RWPE1 (cell line): ENCODE measurements around the gene HDHD3.
A peak's percentile ranks its signal among the peaks of the same experiment; 100 is the strongest.

Source experiments
- CTCF ChIA-PET: fragments of 350-600 bp; sonication (Branson Sonifier 250); formaldehyde crosslinking; extraction: SDS; loops from one replicate; lab custom pipeline; 2021; lab: Yijun Ruan, JAX
- POLR2A ChIA-PET: fragments of 400-600 bp; formaldehyde crosslinking; extraction: SDS; loops from one replicate; lab custom pipeline; 2020; ENCODE audit warnings: antibody characterized with exemption; ENCODE audit not compliant: low non-redundant PET; lab: Yijun Ruan, JAX
- DNase-seq: peaks from one replicate; pipeline ENCODE4 v3.0.0; 2012; ENCODE audit warnings: low spot score
- H3K27ac ChIP-seq: fragments of 450-650 bp; 2 replicates; pipeline ENCODE4 v1.5.1; 2017
- CTCF ChIP-seq: fragments of 450-650 bp; conservative IDR thresholded peaks from 2 replicates; pipeline ENCODE4 v1.5.1; 2017; ENCODE audit warnings: low read depth, mild to moderate bottlenecking

HDHD3 gene

GRCh38 chr9:113345190-113345589 is 31.6 kb downstream of the HDHD3 start:
- TF ChIP-seq CTCF: no peak
- ChIA-PET POLR2A (no interaction called here), CTCF (interaction anchor here (0.7 to 1.1 kb wide), 2 partner anchors 30 to 101 kb away, joined by 3 read pairs; no protein-coding TSS in a partner anchor)
- H3K27ac ChIP-seq: no peak overlapping the region
- no peak for DNase-seq

GRCh38 chr9:113343732-113344231 is 33.0 kb downstream of the HDHD3 start:
- no peak for DNase-seq
- CTCF ChIA-PET: no interaction called here
- H3K27ac ChIP-seq: no peak overlapping the region
- POLR2A ChIA-PET: interaction anchor here (0.6 kb wide), 1 partner anchor 88 kb away, joined by 3 read pairs; no protein-coding TSS in a partner anchor
- no peak for TF ChIP-seq CTCF

- DNase-seq: peak; percentile 93
- ChIA-PET CTCF (interaction anchor here (0.5 to 0.8 kb wide), 5 partner anchors 36 to 314 kb away, joined by 3 to 4 read pairs (median 3); partner anchors contain the start of gene ALAD), POLR2A (no interaction called here)
- H3K27ac ChIP-seq: no peak overlapping the region
- TF ChIP-seq CTCF: no peak
Measured at GRCh38 chr9:113341712-113342410, 34.9 kb downstream of the HDHD3 start.

- CTCF ChIA-PET: interaction anchor here (0.6 to 1.4 kb wide), 4 partner anchors 10 to 61 kb away, joined by 3 to 4 read pairs (median 3); partner anchors contain the start of genes ALAD and BSPRY
- DNase-seq: peak; percentile 97
- POLR2A ChIA-PET: interaction anchor here (0.6 to 1.7 kb wide), 6 partner anchors 13 to 1034 kb away, joined by 3 to 11 read pairs (median 3); partner anchors contain the start of genes C9orf43, CDC26 and POLE3
- H3K27ac ChIP-seq: peak within 1 kb of the TSS; percentile 75
- TF ChIP-seq CTCF: no peak
Measured at GRCh38 chr9:113340011-113340699, 36.6 kb downstream of the HDHD3 start, which contains the start of gene WDR31. Gene WDR31 (minus strand): TSS chr9:113340275. CDS start chr9:113332022, 8,253 bp downstream.

GRCh38 chr9:113337714-113338113 is 39.1 kb downstream of the HDHD3 start:
- ChIA-PET POLR2A (no interaction called here), CTCF (interaction anchor here (0.6 kb wide), 1 partner anchor 41 kb away, joined by 5 read pairs; no protein-coding TSS in a partner anchor)
- no peak for TF ChIP-seq CTCF

GRCh38 chr9:113331780-113332179 is 45.0 kb downstream of the HDHD3 start:
- CTCF ChIA-PET: no interaction called here
- no peak for DNase-seq
- H3K27ac ChIP-seq: no peak overlapping the region
- POLR2A ChIA-PET: no interaction called here
- TF ChIP-seq CTCF: no peak

More at GRCh38 chr9:113337714-113338113, 39.1 kb downstream of the HDHD3 start:
- no peak overlapping the region for H3K27ac ChIP-seq
- DNase-seq: no peak
